GM21825 (cell line): ENCODE data around the gene POU5F2.

ENCODE experiments used
- ATAC-seq: cut with Tn5 transposase; IDR thresholded peaks from one replicate; pipeline ENCODE4 v1.9.1; 2021; ENCODE audit warnings: mild to moderate bottlenecking, moderate library complexity; ENCODE audit not compliant: unreplicated experiment

The POU5F2 gene

GRCh38 chr5:93741136-93741811 lies at the start of gene POU5F2:
Gene POU5F2, minus strand, starts transcription at chr5:93741600. Its CDS starts 37 bp downstream, at chr5:93741563.
- ATAC-seq, result no peak

GRCh38 chr5:93790401-93790800 lies 49.0 kb upstream of the POU5F2 start:
- no peak for ATAC-seq

GRCh38 chr5:93789173-93790067 lies 48.0 kb upstream of the POU5F2 start:
- ATAC-seq, result no peak

- no peak for ATAC-seq
Observed at GRCh38 chr5:93787598-93787997, 46.2 kb upstream of the POU5F2 start.

DNA sequence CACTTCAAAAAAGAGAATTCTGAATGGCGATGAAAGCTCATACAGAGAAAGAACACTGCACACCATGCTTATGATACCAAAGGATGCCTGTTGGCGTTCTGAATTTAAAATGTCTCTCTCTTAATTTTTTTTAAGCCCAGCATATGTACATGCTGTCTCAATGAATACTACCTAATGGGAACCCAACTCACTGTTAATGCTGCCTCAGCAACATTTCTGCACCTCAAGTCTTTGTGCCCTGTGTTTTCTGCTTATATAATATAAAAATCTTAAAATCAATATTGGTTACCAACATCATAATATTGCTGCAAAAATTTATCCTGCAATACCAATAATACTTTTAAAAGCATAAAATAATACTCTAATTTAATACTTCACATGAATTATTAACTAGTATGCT lies 44.1 kb upstream of the POU5F2 start:
- ATAC-seq, result no peak

GRCh38 chr5:93782978-93783377 lies 41.6 kb upstream of the POU5F2 start:
- no peak for ATAC-seq

GRCh38 chr5:93777620-93778019 lies 36.2 kb upstream of the POU5F2 start:
- ATAC-seq, result no peak

DNA sequence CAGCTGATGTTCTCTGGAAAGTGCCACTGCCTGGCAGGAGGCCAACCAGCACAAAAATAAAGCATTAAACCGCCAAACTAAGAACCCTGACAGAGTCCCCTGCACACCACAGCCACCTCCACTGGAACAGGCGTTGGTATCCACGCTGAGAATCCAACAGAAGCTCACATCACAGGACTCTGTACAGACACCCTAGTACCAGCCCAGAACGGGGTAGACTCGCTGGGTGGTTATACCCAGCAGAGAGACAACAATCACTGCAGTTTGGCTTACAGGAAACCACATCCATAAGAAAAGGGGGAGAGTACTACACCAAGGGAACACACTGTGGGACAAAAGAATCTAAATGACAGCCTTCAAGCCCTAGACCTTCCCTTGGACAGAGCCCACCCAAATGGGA lies 15.0 kb upstream of the POU5F2 start:
- no peak for ATAC-seq

DNA sequence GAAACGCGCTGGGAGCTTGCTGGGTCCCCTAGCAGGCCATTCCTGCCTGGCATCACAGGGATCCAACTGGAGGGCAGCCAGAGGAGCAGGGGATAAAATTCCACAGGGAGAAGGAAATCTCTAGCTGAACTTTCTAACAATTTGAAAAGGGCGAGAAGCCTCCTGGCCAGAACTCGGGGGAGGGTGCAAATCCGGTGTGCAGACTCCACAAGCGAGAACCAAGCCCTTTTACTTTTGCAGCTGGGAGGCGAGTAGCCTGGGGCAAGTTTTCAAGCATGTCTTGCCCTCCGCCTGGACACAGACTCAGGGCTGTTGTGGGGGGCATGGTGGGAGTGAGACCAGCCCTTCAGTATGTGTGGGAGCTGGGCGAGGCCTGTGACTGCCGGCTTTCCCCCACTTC lies 14.3 kb upstream of the POU5F2 start:
- no peak for ATAC-seq

- ATAC-seq, result no peak
Observed at GRCh38 chr5:93748875-93749397, 7.5 kb upstream of the POU5F2 start.

GRCh38 chr5:93746406-93747056 lies 5.1 kb upstream of the POU5F2 start:
- no peak for ATAC-seq

- no peak for ATAC-seq
Observed at GRCh38 chr5:93736284-93736683, 5.1 kb downstream of the POU5F2 start.

GRCh38 chr5:93735378-93735777 lies 6.0 kb downstream of the POU5F2 start:
- ATAC-seq, result no peak

GRCh38 chr5:93731987-93732386 lies 9.4 kb downstream of the POU5F2 start:
- no peak for ATAC-seq

DNA sequence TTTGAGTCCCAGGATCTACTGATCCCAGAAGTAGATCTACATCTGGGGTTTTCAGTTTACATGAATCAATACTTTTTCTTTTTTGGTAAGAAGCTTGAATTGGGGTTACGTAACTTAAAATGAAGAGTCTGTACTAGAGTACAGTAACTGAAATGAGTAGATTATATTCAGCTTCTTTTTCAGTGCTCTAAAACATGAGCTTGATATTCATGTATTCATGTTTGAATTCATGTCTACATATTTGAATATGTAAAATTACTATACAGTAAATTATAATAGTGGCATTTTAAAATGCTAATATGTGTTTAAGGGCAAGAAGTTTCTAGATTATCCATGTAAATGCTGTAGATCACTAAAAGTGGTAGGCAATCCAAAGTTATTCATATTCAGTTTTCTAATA lies 14.8 kb downstream of the POU5F2 start:
- ATAC-seq, result no peak

DNA sequence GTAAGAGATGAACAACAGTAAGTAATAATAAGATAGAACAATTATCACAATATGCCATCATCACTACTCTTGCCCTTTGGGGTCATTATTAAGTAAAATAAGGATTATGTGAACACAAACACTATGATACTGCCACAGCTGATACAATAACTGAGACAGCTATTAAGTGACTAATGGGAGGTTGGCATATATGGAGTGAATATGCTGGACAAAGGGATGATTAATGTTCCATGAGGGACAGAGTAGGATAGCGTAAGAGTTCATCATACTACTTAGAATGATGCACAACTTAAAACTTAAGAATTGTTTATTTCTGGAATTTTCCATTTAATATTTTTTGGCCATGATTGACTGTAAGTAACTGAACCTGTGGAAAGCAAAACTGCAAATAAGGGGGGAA lies 16.6 kb downstream of the POU5F2 start:
- ATAC-seq, result no peak

GRCh38 chr5:93723681-93724080 lies 17.7 kb downstream of the POU5F2 start:
- no peak for ATAC-seq

DNA sequence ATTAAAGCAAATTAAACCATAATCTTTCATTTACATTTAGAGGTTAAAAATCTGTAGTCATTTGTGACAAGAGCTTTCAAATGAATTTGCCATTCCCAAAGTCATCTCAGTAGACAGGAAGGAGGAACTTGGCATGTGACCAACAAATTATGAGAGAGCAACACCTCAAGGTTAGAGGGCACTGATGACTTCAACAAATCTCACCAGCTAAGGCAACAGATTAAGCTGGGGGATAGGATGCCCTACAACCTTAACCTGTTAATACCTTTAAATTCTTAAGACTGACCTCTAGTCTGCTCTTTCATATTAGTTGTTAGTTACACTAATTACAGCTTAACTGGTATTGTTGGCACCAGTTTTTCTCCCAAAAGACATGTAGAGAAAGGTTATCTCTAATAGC lies 18.4 kb downstream of the POU5F2 start:
- no peak for ATAC-seq

DNA sequence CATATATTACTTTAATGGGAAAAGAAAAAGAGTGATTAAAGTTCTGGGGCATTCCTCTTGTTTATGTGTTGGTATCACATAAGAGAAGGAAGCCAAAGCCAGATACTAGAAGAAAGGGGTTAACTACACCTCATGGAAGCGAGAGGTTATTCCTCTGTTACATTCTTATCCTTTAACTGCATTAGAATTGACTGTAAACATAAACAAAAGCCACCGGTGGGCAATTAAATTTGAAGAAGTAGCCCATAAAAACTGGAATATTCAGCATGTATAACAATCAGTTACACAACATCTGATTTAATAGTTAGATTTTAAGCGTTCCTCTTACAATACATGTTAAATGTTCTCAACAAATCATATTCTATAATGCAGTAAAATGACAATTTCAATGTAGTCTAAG lies 18.8 kb downstream of the POU5F2 start:
- no peak for ATAC-seq

DNA sequence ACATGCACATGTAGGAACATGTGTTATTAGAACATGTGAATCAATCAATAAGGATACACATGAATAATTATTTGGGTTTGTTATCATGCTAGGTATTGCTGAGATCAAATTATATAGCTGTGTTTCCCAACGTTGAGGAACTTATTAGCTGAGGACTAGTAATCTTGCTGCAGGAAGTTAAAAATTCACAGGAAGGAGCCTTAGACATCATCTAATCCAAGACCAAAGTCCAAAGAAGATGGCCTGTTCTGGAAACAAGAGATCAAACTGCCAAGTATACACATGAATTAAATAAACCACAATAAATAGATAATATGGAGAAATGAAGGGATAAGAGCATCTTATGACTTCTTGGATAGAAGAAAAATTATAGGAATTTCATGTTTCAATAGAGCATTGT lies 19.9 kb downstream of the POU5F2 start:
- ATAC-seq, result no peak

DNA sequence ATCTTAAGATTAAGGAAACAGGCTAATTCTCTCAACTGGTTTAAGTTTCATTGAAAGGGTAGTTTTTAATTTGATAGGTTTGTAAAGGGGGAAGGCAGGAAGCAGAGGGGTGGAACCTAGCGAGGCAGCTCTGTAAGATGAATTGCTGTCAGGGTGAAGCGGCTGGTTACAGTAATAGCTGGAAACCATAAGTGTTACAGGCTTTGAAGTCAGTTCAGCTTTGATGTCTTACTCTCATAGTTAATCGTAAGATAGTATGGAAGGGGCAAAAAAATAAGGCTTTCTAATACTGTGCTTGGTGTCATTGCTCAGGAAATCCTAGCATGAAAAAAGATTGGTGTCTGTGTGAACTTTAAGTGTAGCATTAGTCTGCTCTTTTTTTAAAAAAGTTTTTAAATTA lies 20.3 kb downstream of the POU5F2 start:
- ATAC-seq, result no peak

DNA sequence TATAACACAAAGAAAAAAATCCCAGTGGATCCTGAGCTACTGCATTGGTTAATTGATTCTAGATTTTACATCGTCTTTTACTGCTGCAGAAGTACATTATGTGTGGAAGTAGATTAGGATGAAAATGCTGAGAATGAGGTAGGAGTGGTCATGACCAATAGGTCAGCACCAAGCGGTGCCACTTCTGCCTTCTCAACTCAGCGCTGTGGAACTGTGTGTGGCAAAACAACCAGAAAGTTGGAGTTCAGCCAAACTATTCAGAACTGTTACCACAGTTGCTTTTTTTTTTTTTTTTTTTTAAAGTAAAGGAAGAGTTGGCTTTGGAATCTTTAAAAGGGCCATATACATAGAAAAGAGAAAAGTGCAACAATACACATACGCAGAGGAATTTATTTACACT lies 24.2 kb downstream of the POU5F2 start:
- no peak for ATAC-seq
